NCI-H345 (cell line): Measurements from ENCODE around the gene CCDC7.
"Not testable (repeated sequence)": the region's sequence is repeated elsewhere in the genome, so short reads cannot be mapped to it uniquely, and the experiment has no call there.

Experiments
- DNase-seq: peaks from one replicate; lab custom pipeline; 2025; lab: John Stamatoyannopoulos, UW

The CCDC7 gene

GRCh38 chr10:32562695-32563094 is 116.8 kb downstream of the CCDC7 start:
- DNase-seq: not testable (repeated sequence)

DNA sequence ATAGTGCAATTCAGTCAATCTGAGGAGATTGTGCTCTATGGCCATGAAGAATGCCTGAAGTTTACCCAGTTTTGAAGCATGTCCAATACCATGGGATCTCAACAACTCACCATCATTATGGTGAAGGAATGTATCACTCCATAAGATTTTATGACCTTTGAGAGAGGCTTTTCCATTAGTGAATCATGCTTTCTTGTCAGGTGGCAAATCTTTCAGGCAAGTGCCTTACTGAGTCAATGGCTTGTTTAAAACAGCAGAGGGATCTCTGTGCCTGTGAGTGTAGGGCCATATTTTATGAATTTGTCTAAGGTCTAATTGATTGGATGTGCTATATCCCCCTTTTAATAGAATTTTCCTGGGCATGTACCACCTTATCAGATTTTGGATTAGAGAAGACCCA is 131.5 kb downstream of the CCDC7 start:
- DNase-seq: no peak

GRCh38 chr10:32582946-32583345 is 137.0 kb downstream of the CCDC7 start:
- DNase-seq: no peak

DNA sequence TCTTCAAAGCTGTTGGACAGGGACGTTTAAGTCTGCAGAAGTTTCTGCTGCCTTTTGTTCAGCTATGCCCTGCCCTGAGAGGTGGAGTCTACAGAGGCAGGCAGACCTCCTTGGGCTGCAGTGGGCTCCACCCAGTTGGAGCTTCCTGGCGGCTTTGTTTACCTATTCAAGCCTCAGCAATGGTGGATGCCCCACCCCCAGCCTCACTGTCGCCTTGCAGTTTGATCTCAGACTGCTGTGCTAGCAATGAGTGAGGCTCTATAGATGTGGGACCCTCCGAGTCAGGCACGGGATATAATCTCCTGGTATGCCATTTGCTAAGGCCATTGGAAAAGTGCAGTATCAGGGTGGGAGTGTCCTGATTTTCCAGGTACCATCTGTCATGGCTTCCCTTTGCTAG is 152.1 kb downstream of the CCDC7 start:
- DNase-seq: not testable (repeated sequence)

- no peak for DNase-seq
These were observed 154.4 kb downstream of the CCDC7 start for GRCh38 chr10:32600317-32600716.

GRCh38 chr10:32601562-32601961 is 155.6 kb downstream of the CCDC7 start:
- not testable (repeated sequence) for DNase-seq

DNA sequence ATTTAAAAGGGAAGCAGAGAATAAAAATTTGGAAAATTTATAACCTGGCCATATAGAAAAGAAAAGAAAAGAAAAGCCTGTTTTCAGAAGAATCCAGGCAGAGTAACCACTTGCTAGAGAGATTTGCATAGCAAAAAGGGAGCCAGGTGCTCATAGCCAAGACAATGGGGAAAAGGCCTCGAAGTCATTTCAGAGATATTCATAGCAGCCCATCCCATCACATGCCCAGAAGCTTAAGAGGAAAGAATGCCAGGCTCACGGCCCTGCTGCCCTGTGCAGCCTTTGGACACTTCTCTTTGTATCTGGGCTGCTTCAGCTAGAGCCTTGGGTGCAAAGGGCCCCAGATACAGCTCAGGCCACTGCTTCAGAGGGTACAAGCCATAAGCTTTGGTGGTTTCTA is 159.8 kb downstream of the CCDC7 start:
- no peak for DNase-seq

GRCh38 chr10:32610543-32610942 is 164.6 kb downstream of the CCDC7 start:
- not testable (repeated sequence) for DNase-seq

- DNase-seq: no peak
These were observed 170.5 kb downstream of the CCDC7 start for GRCh38 chr10:32616438-32616837.

GRCh38 chr10:32618482-32618881 is 172.5 kb downstream of the CCDC7 start:
- DNase-seq: no peak

- DNase-seq: no peak
These were observed 176.0 kb downstream of the CCDC7 start for GRCh38 chr10:32621969-32622368.

GRCh38 chr10:32622409-32622808 is 176.5 kb downstream of the CCDC7 start:
- DNase-seq: no peak

DNA sequence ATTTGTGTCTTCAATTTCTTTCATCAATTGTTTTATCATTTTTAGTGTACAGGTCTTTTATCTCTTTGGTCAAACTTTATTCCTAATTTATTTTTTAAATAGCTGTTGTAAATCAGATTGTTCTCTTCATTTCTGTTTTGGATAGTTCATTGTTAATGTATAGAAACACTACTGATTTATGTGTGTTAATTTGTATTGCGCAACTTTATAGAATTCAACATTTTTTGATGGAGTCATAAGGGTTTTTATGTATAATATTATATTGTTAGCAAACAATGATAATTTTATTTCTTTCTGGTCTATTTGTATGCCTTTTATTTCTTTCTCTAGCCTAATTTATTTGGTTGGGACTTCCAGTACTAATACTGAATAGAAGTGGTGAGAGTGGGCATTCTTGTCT is 181.2 kb downstream of the CCDC7 start:
- no peak for DNase-seq

- no peak for DNase-seq
These were observed 184.0 kb downstream of the CCDC7 start for GRCh38 chr10:32629910-32630309.

DNA sequence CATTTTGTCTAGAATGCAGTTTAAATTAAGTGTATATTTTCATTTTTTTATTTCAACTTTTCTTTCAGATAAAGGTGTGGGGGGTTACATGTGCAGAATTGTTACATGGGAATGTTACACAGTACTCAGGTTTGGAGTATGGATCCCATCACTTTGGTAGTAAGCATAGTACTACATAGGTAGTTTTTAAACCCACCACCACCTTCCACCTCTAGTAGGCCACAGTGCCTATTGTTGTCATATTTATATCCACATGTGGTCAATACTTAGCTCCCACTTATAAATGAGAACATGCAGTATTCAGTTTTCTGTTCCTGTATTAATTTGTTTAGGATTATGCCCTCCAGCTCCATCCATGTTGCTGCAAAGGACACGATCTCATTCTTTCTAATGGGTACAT is 200.6 kb downstream of the CCDC7 start:
- DNase-seq: no peak

DNA sequence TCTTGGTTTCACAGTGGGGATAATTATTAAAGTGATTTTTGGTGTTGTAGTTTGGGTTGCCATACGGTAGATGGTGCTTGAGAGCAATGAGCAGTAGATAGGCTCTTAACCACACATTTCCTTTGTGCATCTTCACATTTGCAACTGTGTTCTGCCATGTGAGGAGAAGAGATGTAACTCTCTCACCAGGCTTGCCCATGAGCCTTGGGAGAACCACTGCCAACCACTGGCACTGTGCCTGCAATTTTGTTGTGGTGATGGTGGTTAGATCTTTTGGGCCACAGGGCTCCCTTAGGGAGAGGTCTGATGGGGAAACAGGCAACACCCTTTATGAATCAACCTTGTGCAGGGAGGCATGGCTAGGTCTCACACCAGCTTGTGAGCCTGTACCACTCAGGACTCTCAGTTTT is 204.3 kb downstream of the CCDC7 start:
- no peak for DNase-seq

DNA sequence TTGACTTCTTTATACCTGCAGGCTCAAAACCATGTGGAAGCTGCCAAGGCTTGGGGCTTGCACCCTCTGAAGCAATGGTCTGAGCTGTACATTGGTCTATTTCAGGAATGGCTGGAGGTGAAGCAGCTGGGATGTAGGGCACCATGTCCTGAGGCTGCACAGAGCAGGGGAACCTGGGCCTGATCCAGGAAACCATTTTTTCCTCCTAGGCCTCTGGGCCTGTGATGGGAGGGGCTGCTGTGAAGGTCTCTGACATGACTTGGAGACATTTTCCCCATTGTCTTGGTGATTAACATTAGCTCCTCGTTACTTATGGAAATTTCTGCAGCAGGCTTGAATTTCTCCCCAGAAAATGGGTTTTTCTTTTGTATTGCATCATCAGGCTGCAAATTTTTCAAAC is 211.5 kb downstream of the CCDC7 start:
- not testable (repeated sequence) for DNase-seq

GRCh38 chr10:32661346-32661745 is 215.4 kb downstream of the CCDC7 start:
- DNase-seq: no peak

DNA sequence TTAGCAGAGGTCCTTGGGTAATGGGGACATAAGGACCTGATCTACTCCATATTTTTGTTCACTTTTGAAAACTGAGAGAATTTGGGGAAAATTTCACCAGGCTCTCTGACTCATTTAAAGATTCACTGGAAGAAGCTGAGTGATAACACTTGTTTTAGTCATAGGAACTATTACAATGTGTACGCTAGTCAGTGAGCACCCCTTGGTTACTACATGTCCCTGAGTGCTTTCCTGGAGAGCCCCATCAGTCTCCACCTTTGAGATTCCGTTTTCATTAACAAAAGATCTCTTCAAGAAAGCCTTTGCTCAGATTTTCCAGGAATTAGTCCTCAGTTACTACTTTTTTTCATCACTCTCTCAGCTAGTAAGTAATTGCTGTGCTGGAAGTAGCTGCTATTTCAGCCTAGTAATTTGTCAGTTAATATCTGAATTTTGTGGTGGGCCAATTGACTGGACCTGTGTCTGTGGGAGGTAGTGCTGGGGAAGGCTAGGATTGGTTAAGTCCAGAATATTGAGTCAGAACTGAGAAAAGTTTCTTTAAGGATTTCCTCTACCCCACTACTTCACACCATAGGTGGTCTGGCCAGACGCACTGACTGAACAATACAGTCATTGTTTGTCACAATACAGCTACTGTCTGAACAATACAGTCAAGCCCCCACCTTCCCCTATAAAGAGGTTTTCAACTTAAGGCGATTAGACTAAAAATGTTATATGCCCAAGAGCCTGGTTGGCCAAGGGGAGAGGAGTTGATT is 235.0 kb downstream of the CCDC7 start:
- DNase-seq: no peak

DNA sequence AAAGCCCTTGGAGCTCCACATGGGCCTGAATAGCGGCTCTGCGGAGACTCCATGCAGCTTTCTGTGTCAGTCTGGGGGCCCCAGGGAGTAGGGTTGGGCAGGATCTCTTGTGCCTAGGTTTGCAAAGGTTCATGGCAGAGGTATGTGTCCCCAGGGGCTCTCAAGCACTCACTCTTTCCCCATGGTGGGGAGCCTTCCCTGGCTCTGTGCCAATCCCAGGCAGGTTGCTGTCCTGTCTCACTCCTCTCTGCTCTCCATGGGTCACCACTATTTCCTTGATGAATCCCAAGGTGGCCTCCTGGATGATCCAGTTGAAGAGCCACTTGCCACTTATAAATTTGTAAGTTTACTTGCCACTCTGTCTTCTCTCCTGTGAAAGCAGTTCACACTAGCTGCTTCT is 238.4 kb downstream of the CCDC7 start:
- DNase-seq: no peak

GRCh38 chr10:32687116-32687515 is 241.2 kb downstream of the CCDC7 start:
- no peak for DNase-seq

GRCh38 chr10:32687546-32687945 is 241.6 kb downstream of the CCDC7 start:
- DNase-seq: no peak

DNA sequence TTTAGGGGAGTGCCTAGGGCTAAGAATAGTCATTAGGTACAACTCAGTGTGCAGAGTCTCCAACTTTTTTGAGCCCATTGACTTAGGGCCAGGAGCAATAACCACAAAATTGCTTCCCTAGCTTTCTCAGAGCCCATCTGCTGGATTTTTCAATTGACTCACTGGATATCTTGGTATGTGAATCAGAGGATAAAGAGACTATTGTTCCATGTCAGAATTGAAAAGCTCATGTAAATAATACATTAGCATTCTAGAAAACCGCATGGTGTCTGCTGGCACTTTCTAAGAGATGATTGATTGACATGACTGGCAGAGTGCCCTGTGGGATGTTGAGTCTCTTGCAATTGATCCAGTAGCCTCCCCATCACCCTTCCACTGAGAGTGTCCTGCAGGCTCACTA is 246.2 kb downstream of the CCDC7 start:
- no peak for DNase-seq

DNA sequence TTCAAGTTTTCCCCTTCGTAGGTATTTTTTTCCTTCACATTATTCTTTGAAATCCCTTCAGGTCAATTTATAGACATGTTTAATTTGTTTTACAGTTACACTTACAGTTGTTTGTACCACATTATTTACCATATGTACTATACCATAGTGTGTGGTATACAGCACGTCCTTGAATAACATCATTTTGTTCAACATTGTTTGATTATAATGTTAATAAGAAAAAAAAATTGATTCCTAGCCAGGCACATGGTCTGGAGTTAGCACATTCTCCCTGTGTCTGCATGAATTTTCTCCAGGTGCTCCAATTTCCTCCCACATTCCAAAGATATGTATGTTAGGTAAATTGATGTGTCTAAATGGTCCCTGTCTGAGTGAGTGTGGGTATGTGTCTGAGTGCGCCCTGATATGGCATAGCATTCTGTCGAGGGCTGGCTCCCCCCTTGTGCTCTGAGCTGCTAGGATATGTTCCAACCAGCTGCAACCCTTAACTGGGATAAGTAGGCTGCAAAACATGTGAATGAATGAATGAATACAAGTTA is 247.6 kb downstream of the CCDC7 start:
- DNase-seq: no peak
